Mesodermal cell (in vitro differentiated cells): ENCODE data around the gene GNAL.
"Not testable (repeated sequence)": the region's sequence is repeated elsewhere in the genome, so short reads cannot be mapped to it uniquely, and the experiment has no call there.

Source experiments
- H3K27ac ChIP-seq: 2 replicates; pipeline ENCODE4 v1.7.0; 2013; ENCODE audit warnings: mild to moderate bottlenecking, low read depth, low read length, moderate library complexity; ENCODE audit not compliant: severe bottlenecking
- H3K36me3 ChIP-seq: 2 replicates; pipeline ENCODE4 v1.7.1; 2013; ENCODE audit warnings: mild to moderate bottlenecking, low read length, moderate library complexity; ENCODE audit not compliant: control insufficient read depth, insufficient read depth
- H3K4me1 ChIP-seq: one replicate; pipeline ENCODE4 v1.7.1; 2013; ENCODE audit warnings: mild to moderate bottlenecking, low read length; ENCODE audit not compliant: insufficient read depth, control insufficient read depth, poor library complexity, severe bottlenecking
- H3K4me3 ChIP-seq: 2 replicates; pipeline ENCODE4 v1.7.0; 2013; ENCODE audit warnings: low read length, control low read depth, mild to moderate bottlenecking; ENCODE audit not compliant: insufficient read depth, poor library complexity, severe bottlenecking; ENCODE audit errors: extremely low read depth
- H3K9me3 ChIP-seq: 2 replicates; pipeline ENCODE4 v1.7.1; 2013; ENCODE audit warnings: mild to moderate bottlenecking, low read length, moderate library complexity; ENCODE audit not compliant: control insufficient read depth
- WGBS, 2 experiments: methylation state at CpG; one replicate each; pipeline ENCODE4 v1.1.5; 2013; ENCODE audit warnings: missing lambda C conversion rate in 2 of 2; ENCODE audit not compliant: insufficient coverage in 2 of 2; 5-methylcytosine and 5-hydroxymethylcytosine counted together

Gene GNAL

DNA sequence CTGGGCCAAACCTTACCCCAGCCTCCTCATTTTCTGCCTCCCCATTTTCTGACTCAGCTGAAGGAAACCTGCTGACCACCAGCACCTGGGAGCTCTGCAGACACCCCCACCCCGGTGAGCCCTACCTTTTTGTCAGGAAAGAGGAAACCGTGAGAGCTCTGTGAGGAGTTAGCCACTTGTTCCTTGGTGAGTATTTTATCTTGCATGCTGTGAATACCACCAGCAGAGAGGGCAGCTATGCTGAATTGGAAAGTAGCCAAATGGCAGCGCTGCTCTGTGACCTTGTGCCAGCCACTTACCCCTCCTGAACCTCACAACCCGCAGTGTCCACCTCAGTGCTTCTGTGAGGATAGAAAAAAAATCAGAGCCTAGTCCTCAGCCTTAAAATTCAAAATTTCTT, 216.5 kb downstream of the GNAL start:
- 63 to 70% methylated on average over 2 to 3 of the region's 4 CpGs for WGBS, 2 experiments
- Histone ChIP-seq H3K9me3 (no peaks in the 10 kb centered on the region), H3K4me3 (no peak overlapping the region), H3K4me1 (peaks cover 11% of the 10 kb centered on the region), H3K27ac (no peak overlapping the region), H3K36me3 (peaks cover 8% of the 10 kb centered on the region)

GRCh38 chr18:11906176-11906575, 217.1 kb downstream of the GNAL start:
- no CpG with 5 or more reads among the region's 1 CpG for WGBS, 2 experiments
- H3K4me3 ChIP-seq: no peak overlapping the region
- H3K4me1 ChIP-seq: peaks cover 11% of the 10 kb centered on the region
- H3K27ac ChIP-seq: no peak overlapping the region
- peaks cover 8% of the 10 kb centered on the region for H3K36me3 ChIP-seq
- no peaks in the 10 kb centered on the region for H3K9me3 ChIP-seq

DNA sequence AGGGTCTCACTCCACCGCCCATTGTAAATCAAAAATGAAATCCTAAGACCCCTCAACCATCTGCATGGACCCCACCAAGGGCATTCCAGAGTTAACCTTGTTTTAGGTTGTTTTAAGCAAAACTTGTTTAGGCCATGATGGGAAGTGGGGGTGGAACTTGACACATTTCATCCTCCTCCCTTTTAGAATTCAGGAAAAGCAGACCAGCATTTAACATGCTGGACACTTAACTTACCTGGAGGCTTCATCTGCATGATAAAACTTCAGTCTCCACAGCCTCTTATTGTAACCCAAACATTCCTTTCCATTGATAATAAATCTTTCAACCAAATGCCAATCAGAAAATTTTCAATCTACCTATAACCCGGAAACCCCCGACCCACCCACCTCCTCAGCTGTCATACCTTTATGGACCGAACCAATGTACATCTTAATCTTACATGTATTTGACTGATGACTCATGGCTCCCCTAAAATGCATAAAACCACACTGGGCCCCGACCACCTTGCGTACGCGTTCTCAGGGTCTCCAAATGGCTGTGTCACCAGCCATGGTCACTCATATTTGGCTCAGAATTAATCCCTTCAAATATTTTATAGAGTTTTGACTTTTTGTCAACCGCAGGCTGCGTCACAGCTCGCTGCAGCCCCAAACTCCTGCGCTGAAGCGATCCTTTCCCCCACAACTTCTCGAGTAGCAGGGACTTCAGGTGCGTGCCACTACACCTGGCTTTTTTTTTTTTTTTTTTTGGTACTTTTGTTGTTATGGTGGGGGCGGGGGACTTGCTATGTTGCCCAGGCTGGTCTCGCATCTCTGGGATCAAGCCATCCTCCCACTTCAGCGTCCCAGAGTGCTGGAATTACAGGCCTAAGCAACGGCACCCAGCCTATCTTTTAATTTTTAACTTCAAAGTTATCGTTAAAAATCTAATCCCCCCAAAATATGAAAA, 218.1 kb downstream of the GNAL start:
- peaks cover 11% of the 10 kb centered on the region for H3K4me1 ChIP-seq
- peak overlapping the region; percentile 61 for H3K4me3 ChIP-seq
- 59 to 79% methylated on average over 12 to 16 of the region's 20 CpGs for WGBS, 2 experiments
- H3K9me3 ChIP-seq: no peaks in the 10 kb centered on the region
- peaks cover 8% of the 10 kb centered on the region for H3K36me3 ChIP-seq
- peak overlapping the region; percentile 80 for H3K27ac ChIP-seq

GRCh38 chr18:11908182-11909060, 219.4 kb downstream of the GNAL start, which contains the start of gene MPPE1:
TSS of gene MPPE1 (minus strand) at chr18:11908317. CDS start at chr18:11897264, 11,053 bp downstream.
- no peaks in the 10 kb centered on the region for H3K9me3 ChIP-seq
- peak within 1 kb of the TSS; percentile 80 for H3K27ac ChIP-seq
- H3K36me3 ChIP-seq: peaks cover 8% of the 10 kb centered on the region
- H3K4me3 ChIP-seq: peak within 1 kb of the TSS; percentile 61
- H3K4me1 ChIP-seq: peaks cover 7% of the 10 kb centered on the region
- WGBS, 2 experiments: 0 to 1% methylated on average over 64 to 88 of the region's 106 CpGs

DNA sequence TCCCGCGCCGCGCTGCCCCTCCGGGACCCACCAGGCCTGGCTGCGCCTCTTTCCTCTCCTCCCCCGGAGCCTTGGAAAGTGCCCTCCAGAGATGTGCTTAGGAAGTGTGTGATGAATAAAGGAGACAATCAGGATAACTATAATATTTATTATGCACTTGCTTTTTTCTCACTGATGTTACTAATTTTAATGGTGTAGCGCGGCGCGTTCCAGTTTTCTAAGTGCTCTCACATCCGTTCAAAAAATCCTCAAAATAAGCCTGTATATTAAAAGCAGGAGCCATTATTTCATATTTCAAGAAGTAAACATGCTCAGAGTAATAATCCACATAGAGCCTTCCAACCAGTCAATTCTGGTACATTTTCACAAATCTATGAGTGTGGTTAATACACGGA, 220.0 kb downstream of the GNAL start:
- H3K4me3 ChIP-seq: peak overlapping the region; percentile 61
- H3K27ac ChIP-seq: peak overlapping the region; percentile 80
- WGBS, 2 experiments: no CpG with 5 or more reads among the region's 13 CpGs
- no peaks in the 10 kb centered on the region for H3K9me3 ChIP-seq
- peaks cover 7% of the 10 kb centered on the region for H3K4me1 ChIP-seq
- peaks cover 8% of the 10 kb centered on the region for H3K36me3 ChIP-seq

- H3K4me3 ChIP-seq: no peak overlapping the region
- 79 to 100% methylated on average over 1 to 2 of the region's 2 CpGs for WGBS, 2 experiments
- peaks cover 8% of the 10 kb centered on the region for H3K36me3 ChIP-seq
- peaks cover 7% of the 10 kb centered on the region for H3K4me1 ChIP-seq
- H3K27ac ChIP-seq: no peak overlapping the region
- H3K9me3 ChIP-seq: no peaks in the 10 kb centered on the region
Measured at GRCh38 chr18:11909591-11910026, 220.5 kb downstream of the GNAL start.

DNA sequence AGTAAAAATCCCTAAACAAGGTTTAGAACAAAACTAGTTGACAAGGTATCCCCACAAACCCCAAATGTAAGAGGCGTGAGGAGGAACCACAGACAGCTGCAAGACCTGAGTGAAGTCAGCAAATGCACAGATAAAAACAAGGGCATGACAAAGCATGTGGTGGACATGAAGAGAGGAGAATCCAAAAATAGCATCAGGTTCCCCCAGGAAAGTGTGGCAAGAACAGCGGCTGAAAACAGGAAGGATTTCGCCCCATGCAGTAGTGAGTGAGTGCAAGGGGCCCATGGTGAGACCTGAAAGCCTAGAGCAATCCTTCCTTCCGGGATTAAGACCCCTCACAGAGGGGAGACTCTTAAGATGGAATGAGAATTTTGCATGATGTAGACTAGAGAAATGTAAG, 227.8 kb downstream of the GNAL start:
- not testable (repeated sequence) for H3K36me3 ChIP-seq, H3K4me3 ChIP-seq, H3K4me1 ChIP-seq, H3K27ac ChIP-seq, H3K9me3 ChIP-seq
- 31% methylated on average over 2 of the region's 4 CpGs; no CpG with 5 or more reads in 1 of the 2 experiments for WGBS, 2 experiments

- H3K4me3 ChIP-seq, H3K27ac ChIP-seq, H3K9me3 ChIP-seq, H3K36me3 ChIP-seq, H3K4me1 ChIP-seq: not testable (repeated sequence)
- WGBS, 2 experiments: 91 to 100% methylated on average over 3 of the region's 5 CpGs
Measured at GRCh38 chr18:11919522-11919921, 230.5 kb downstream of the GNAL start.

DNA sequence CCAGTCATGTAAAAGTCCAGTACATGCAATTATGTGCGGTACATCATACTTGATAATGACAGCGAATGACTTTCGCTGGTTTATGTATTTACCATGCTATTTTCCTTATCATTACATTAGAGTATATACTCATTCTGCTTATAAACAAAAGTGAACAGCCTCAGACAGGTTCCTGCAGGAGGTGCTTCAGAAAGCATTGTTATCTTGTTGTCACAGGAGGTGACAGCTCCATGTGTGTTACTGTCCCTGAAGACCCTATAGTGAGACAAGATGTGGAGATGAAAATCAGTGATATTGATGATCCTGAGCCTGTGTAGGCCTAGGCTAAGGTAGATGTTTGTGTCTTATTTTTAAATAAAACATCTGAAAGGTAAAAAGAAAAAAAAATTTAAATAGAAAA, 234.4 kb downstream of the GNAL start:
- no peak overlapping the region for H3K4me3 ChIP-seq
- H3K36me3 ChIP-seq: no peaks in the 10 kb centered on the region
- WGBS, 2 experiments: no CpG with 5 or more reads among the region's 3 CpGs
- H3K4me1 ChIP-seq: peaks cover 15% of the 10 kb centered on the region
- H3K27ac ChIP-seq: no peak overlapping the region
- no peaks in the 10 kb centered on the region for H3K9me3 ChIP-seq

GRCh38 chr18:11925800-11926481, 236.9 kb downstream of the GNAL start:
- peaks cover 15% of the 10 kb centered on the region for H3K4me1 ChIP-seq
- H3K27ac ChIP-seq: peak overlapping the region; percentile 36
- 42 to 71% methylated on average over 5 to 6 of the region's 12 CpGs for WGBS, 2 experiments
- H3K36me3 ChIP-seq: no peaks in the 10 kb centered on the region
- no peaks in the 10 kb centered on the region for H3K9me3 ChIP-seq
- no peak overlapping the region for H3K4me3 ChIP-seq
